GM19035 (cell line): ENCODE measurements around the gene CASKIN1.

ENCODE experiments used
- ATAC-seq: cut with Tn5 transposase; IDR thresholded peaks from one replicate; pipeline ENCODE4 v1.9.1; 2021; ENCODE audit not compliant: unreplicated experiment

Gene CASKIN1

GRCh38 chr16:2157480-2158261 is 38.7 kb downstream of the CASKIN1 start:
- no peak for ATAC-seq

GRCh38 chr16:2156849-2157224 is 39.6 kb downstream of the CASKIN1 start:
- ATAC-seq, result no peak

- no peak for ATAC-seq
Observed at GRCh38 chr16:2155977-2156848, 40.2 kb downstream of the CASKIN1 start.

- peak; percentile 82 for ATAC-seq
Observed at GRCh38 chr16:2155091-2155950, 41.1 kb downstream of the CASKIN1 start, which contains the start of gene TRAF7. TSS of gene TRAF7 (plus strand) at chr16:2155782. CDS start at chr16:2163921, 8,139 bp downstream.

- no peak for ATAC-seq
Observed at GRCh38 chr16:2154533-2155090, 41.8 kb downstream of the CASKIN1 start.

GRCh38 chr16:2152695-2153506 is 43.5 kb downstream of the CASKIN1 start:
- no peak for ATAC-seq

- no peak for ATAC-seq
Observed at GRCh38 chr16:2151188-2152091, 45.0 kb downstream of the CASKIN1 start.

- ATAC-seq, result no peak
Observed at GRCh38 chr16:2150418-2151187, 45.8 kb downstream of the CASKIN1 start.

- no peak for ATAC-seq
Observed at GRCh38 chr16:2149630-2150417, 46.6 kb downstream of the CASKIN1 start.

- ATAC-seq, result no peak
Observed at GRCh38 chr16:2148714-2149629, 47.4 kb downstream of the CASKIN1 start.

- ATAC-seq, result no peak
Observed at GRCh38 chr16:2147981-2148671, 48.3 kb downstream of the CASKIN1 start, which contains the start of gene RAB26. TSS of gene RAB26 (plus strand) at chr16:2148625. CDS start at chr16:2148784, 159 bp downstream.

GRCh38 chr16:2147378-2147777 is 49.0 kb downstream of the CASKIN1 start:
- no peak for ATAC-seq

- no peak for ATAC-seq
Observed at GRCh38 chr16:2145843-2146242, 50.6 kb downstream of the CASKIN1 start.

GRCh38 chr16:2143878-2144485 is 52.4 kb downstream of the CASKIN1 start:
- ATAC-seq, result no peak
